Smooth muscle cell (in vitro differentiated cells): ENCODE results near the gene PCGF3. TPM values are rescaled to one million over a fixed set of nuclear protein-coding genes. Genes with fewer than 3 reads are reported as not detected.

Source experiments
- DNase-seq: peaks from one replicate; lab custom pipeline; 2025; ENCODE audit not compliant: unreplicated experiment; lab: John Stamatoyannopoulos, UW
- H2AFZ ChIP-seq: fragments of 200-600 bp; sonication (generic); 2 replicates; pipeline ENCODE4 v1.6.0; 2016; ENCODE audit warnings: antibody characterized with exemption, low read depth, mild to moderate bottlenecking
- H3F3A ChIP-seq: fragments of 200-600 bp; sonication (generic); 2 replicates; pipeline ENCODE4 v1.6.0; 2017; ENCODE audit warnings: antibody characterized with exemption, low read depth
- H3K27ac ChIP-seq: fragments of 200-600 bp; sonication (generic); 2 replicates; pipeline ENCODE4 v1.5.1; 2016; ENCODE audit warnings: low read depth, mild to moderate bottlenecking
- H3K27me3 ChIP-seq: fragments of 200-600 bp; sonication (generic); 2 replicates; pipeline ENCODE4 v1.6.1; 2016; ENCODE audit warnings: low read depth, mild to moderate bottlenecking
- H3K36me3 ChIP-seq: fragments of 200-600 bp; sonication (generic); 2 replicates; pipeline ENCODE4 v1.5.1; 2016; ENCODE audit warnings: low read depth
- H3K4me1 ChIP-seq: fragments of 200-600 bp; sonication (generic); 2 replicates; pipeline ENCODE4 v1.5.1; 2016; ENCODE audit warnings: low read depth
- H3K4me2 ChIP-seq: fragments of 200-600 bp; sonication (generic); 2 replicates; pipeline ENCODE4 v1.6.0; 2016; ENCODE audit warnings: mild to moderate bottlenecking
- H3K4me3 ChIP-seq: fragments of 200-600 bp; sonication (generic); 2 replicates; pipeline ENCODE4 v1.5.1; 2016; ENCODE audit warnings: mild to moderate bottlenecking
- H3K79me2 ChIP-seq: fragments of 200-600 bp; sonication (generic); 2 replicates; pipeline ENCODE4 v1.6.0; 2016; ENCODE audit warnings: low read depth, mild to moderate bottlenecking
- H3K9ac ChIP-seq: fragments of 200-600 bp; sonication (generic); 2 replicates; pipeline ENCODE4 v1.6.0; 2016; ENCODE audit warnings: low read depth
- H3K9me3 ChIP-seq: fragments of 200-600 bp; sonication (generic); replicated peaks from 2 replicates; pipeline ENCODE4 v1.5.1; 2016; ENCODE audit warnings: low read depth
- H4K20me1 ChIP-seq: fragments of 200-600 bp; sonication (generic); 2 replicates; pipeline ENCODE4 v1.6.0; 2016; ENCODE audit warnings: low read depth
- CTCF ChIP-seq: fragments of 200-600 bp; sonication (generic); IDR thresholded peaks from 2 replicates; pipeline ENCODE4 v1.5.1; 2017; ENCODE audit warnings: borderline replicate concordance, mild to moderate bottlenecking, antibody characterized with exemption; ENCODE audit not compliant: insufficient read depth, poor library complexity, severe bottlenecking
- WGBS: methylation state at CpG from one replicate; pipeline ENCODE4 v1.1.7; 2016; ENCODE audit warnings: low lambda C conversion rate; 5-methylcytosine and 5-hydroxymethylcytosine counted together
- polyA plus RNA-seq: library from polyadenylated mRNA; unstranded; fragments of >200 nt; fragmentation: Nextera tagmentation; extraction: Ambion mirVana; gene quantifications from 2 replicates; pipeline ENCODE4 v1.2.1, GENCODE V29; 2016
- total RNA-seq: library from RNA; depleted of rRNA; stranded (reverse); fragments of >200 nt; gene quantifications from 2 replicates; pipeline ENCODE4 v1.2.3, GENCODE V29; 2014

Gene PCGF3
- total and polyA plus RNA-seq, 2 experiments from 2014 or later = 29.6 to 45.4 TPM

GRCh38 chr4:700587-701264 is 4.9 kb upstream of the PCGF3 start:
- no peaks in the 10 kb centered on the region for H3K4me1 ChIP-seq
- H3K9me3 ChIP-seq = no peaks in the 10 kb centered on the region
- TF ChIP-seq CTCF = no peak
- H2AFZ ChIP-seq = no peak overlapping the region
- H3K36me3 ChIP-seq = no peaks in the 10 kb centered on the region
- no peak overlapping the region for H3K4me3 ChIP-seq
- no peak overlapping the region for H3K4me2 ChIP-seq
- H3K27ac ChIP-seq = no peak overlapping the region
- no peaks in the 10 kb centered on the region for H4K20me1 ChIP-seq
- H3F3A ChIP-seq = no peaks in the 10 kb centered on the region
- WGBS = 89% methylated on average over 16 of the region's 16 CpGs
- DNase-seq = no peak
- no peaks in the 10 kb centered on the region for H3K27me3 ChIP-seq
- H3K79me2 ChIP-seq = peaks cover 1% of the 10 kb centered on the region
- no peak overlapping the region for H3K9ac ChIP-seq

- no peaks in the 10 kb centered on the region for H3K36me3 ChIP-seq
- DNase-seq = no peak
- H3K9me3 ChIP-seq = no peaks in the 10 kb centered on the region
- H4K20me1 ChIP-seq = peaks cover 9% of the 10 kb centered on the region
- 83% methylated on average over 7 of the region's 7 CpGs for WGBS
- no peak for TF ChIP-seq CTCF
- H3K27me3 ChIP-seq = no peaks in the 10 kb centered on the region
- H3F3A ChIP-seq = no peaks in the 10 kb centered on the region
- no peak overlapping the region for H3K4me3 ChIP-seq
- H2AFZ ChIP-seq = no peak overlapping the region
- H3K27ac ChIP-seq = no peak overlapping the region
- H3K4me1 ChIP-seq = peaks cover 7% of the 10 kb centered on the region
- peaks cover 20% of the 10 kb centered on the region for H3K79me2 ChIP-seq
- no peak overlapping the region for H3K9ac ChIP-seq
- H3K4me2 ChIP-seq = no peak overlapping the region
Measured at GRCh38 chr4:702618-703048, 3.0 kb upstream of the PCGF3 start.

- no peak overlapping the region for H3K9ac ChIP-seq
- DNase-seq = no peak
Measured at GRCh38 chr4:703336-704197, 2.1 kb upstream of the PCGF3 start.

More at GRCh38 chr4:703336-704197, 2.1 kb upstream of the PCGF3 start:
- peaks cover 17% of the 10 kb centered on the region for H3K4me1 ChIP-seq
- no peak overlapping the region for H3K27ac ChIP-seq
- H4K20me1 ChIP-seq = peaks cover 18% of the 10 kb centered on the region
- H3K4me3 ChIP-seq = no peak overlapping the region
- no peak overlapping the region for H2AFZ ChIP-seq
- WGBS = 89% methylated on average over 10 of the region's 10 CpGs
- no peak overlapping the region for H3K4me2 ChIP-seq
- peaks cover 30% of the 10 kb centered on the region for H3K79me2 ChIP-seq
- H3F3A ChIP-seq = no peaks in the 10 kb centered on the region
- H3K9me3 ChIP-seq = no peaks in the 10 kb centered on the region
- no peaks in the 10 kb centered on the region for H3K36me3 ChIP-seq
- H3K27me3 ChIP-seq = no peaks in the 10 kb centered on the region
- no peak for TF ChIP-seq CTCF
